K562 (cell line): ENCODE data around the gene TUBGCP6. TPM values are rescaled to one million over a fixed set of nuclear protein-coding genes. Genes with fewer than 3 reads are reported as not detected.

Source experiments
- ATAC-seq: fragments of 200-7000 bp; cut with Tn5 transposase; 3 replicates; pipeline ENCODE4 v1.9.1; 2020; ENCODE audit warnings: moderate library complexity
- BruUV-seq: library from RNA; stranded (reverse); fragments of 400-500 nt; replicated peaks from 2 replicates; lab custom pipeline; 2021; lab: Mats Ljungman, UMichigan
- CTCF ChIA-PET: fragments of 300-600 bp; formaldehyde crosslinking; extraction: SDS; loops from one replicate; lab custom pipeline; 2021; ENCODE audit warnings: low intra/inter-chr PET ratio; lab: Yijun Ruan, JAX
- POLR2A ChIA-PET: fragments of 300-600, 350-650 bp; sonication (Branson Sonifier 250); formaldehyde crosslinking; extraction: SDS; loops from one replicate; lab custom pipeline; 2021; ENCODE audit warnings: antibody characterized with exemption, inconsistent platforms; lab: Yijun Ruan, JAX
- DNase-seq, 4 experiments: peaks; one replicate each; pipeline versions ENCODE4 v3.0.0 to v3.0.0-alpha.2; 2011 to 2018; ENCODE audit warnings: low spot score in 3 of 4, mixed read lengths in 3 of 4; ENCODE audit errors: extremely low read depth in 1 of 4
- FAIRE-seq: peaks from 2 replicates; lab custom pipeline; 2011; peaks lifted over from hg19 to GRCh38; lab: Jason Lieb, UNC
- H2AFZ ChIP-seq: 2 replicates; pipeline ENCODE4 v1.6.0; 2011; ENCODE audit warnings: low read depth, low read length, control low read depth, inconsistent platforms
- H3K27ac ChIP-seq: fragments of 200-600 bp; 3 replicates; pipeline ENCODE4 v1.8.0; 2011; ENCODE audit warnings: low read depth, mild to moderate bottlenecking, control low read depth, inconsistent platforms, low read length, moderate library complexity, mixed read lengths; ENCODE audit errors: extremely low read depth
- H3K27me3 ChIP-seq, 2 experiments: fragments of 300-600 bp in 1 of 2; 2 replicates in 1 of 2; 3 replicates in 1 of 2; pipeline versions ENCODE4 v1.6.0 to v1.8.0; 2011; ENCODE audit warnings: inconsistent platforms in 2 of 2, low read length in 2 of 2, mild to moderate bottlenecking in 1 of 2, mixed read lengths in 1 of 2, moderate library complexity in 1 of 2; ENCODE audit not compliant: control insufficient read depth in 2 of 2, insufficient read depth in 2 of 2
- H3K36me3 ChIP-seq: fragments of 300-600 bp; 3 replicates; pipeline ENCODE4 v1.8.0; 2011; ENCODE audit warnings: mild to moderate bottlenecking, low read length, inconsistent platforms; ENCODE audit not compliant: control insufficient read depth, insufficient read depth
- H3K4me1 ChIP-seq, 2 experiments: fragments of 200-600 bp in 1 of 2; replicated peaks in 1 of 2; 2 replicates in 1 of 2; 3 replicates in 1 of 2; pipeline versions ENCODE4 v1.5.1 to v1.8.0; 2011; ENCODE audit warnings: inconsistent platforms in 2 of 2, low read length in 2 of 2, mild to moderate bottlenecking in 1 of 2, mixed read lengths in 1 of 2, moderate library complexity in 1 of 2; ENCODE audit not compliant: control insufficient read depth in 2 of 2, insufficient read depth in 2 of 2
- H3K4me2 ChIP-seq: 2 replicates; pipeline ENCODE4 v1.6.1; 2011; ENCODE audit warnings: low read length, control low read depth, inconsistent platforms, mixed read lengths; ENCODE audit not compliant: insufficient read depth
- H3K4me3 ChIP-seq: fragments of 200-600 bp; sonication (generic), shearing (Covaris generic); 2 replicates; pipeline ENCODE4 v1.5.1; 2016; ENCODE audit warnings: control low read depth, inconsistent platforms
- H3K79me2 ChIP-seq: fragments of 200-600 bp; 3 replicates; pipeline ENCODE4 v1.8.0; 2011; ENCODE audit warnings: low read length, inconsistent platforms; ENCODE audit not compliant: control insufficient read depth, insufficient read depth
- H3K9ac ChIP-seq, 2 experiments: 2 replicates each; pipeline versions ENCODE4 v1.6.0 to v1.6.1; 2011; ENCODE audit warnings: low read depth in 2 of 2, low read length in 2 of 2, control low read depth in 1 of 2, inconsistent platforms in 1 of 2, mild to moderate bottlenecking in 1 of 2, mixed read lengths in 1 of 2; ENCODE audit not compliant: insufficient read depth in 1 of 2
- H3K9me1 ChIP-seq: one replicate; pipeline ENCODE4 v1.6.0; 2011; ENCODE audit warnings: inconsistent platforms, mild to moderate bottlenecking, low read length, moderate library complexity; ENCODE audit not compliant: control insufficient read depth, insufficient read depth
- H3K9me3 ChIP-seq: replicated peaks from 2 replicates; pipeline ENCODE4 v1.5.1; 2011; ENCODE audit warnings: low read depth, low read length, inconsistent platforms; ENCODE audit not compliant: control insufficient read depth, insufficient read depth
- H4K20me1 ChIP-seq: replicated peaks from 2 replicates; pipeline ENCODE4 v1.6.1; 2011; ENCODE audit warnings: low read length, inconsistent platforms, mixed read lengths; ENCODE audit not compliant: control insufficient read depth, insufficient read depth
- ATF7 ChIP-seq: fragments of 450-650 bp; IDR thresholded peaks from 2 replicates; pipeline ENCODE4 v1.7.1; 2014; ENCODE audit warnings: mild to moderate bottlenecking, moderate library complexity
- ELF2 ChIP-seq: fragments of 250-450 bp; sonication (Bioruptor Pico); IDR thresholded peaks from 2 replicates; pipeline ENCODE4 v1.5.0; 2021; ENCODE audit warnings: mild to moderate bottlenecking
- JUND ChIP-seq, 2 experiments: IDR thresholded peaks; 2 replicates in 1 of 2; 3 replicates in 1 of 2; pipeline ENCODE4 v1.6.1; 2011; ENCODE audit warnings: borderline replicate concordance in 2 of 2, low read depth in 2 of 2, low read length in 2 of 2, improper control_type of control experiment in 1 of 2, missing biosample characterization in 1 of 2, missing genetic modification characterization in 1 of 2, missing genetic modification reagents in 1 of 2
- POLR2G ChIP-seq: fragments of 200-400 bp; formaldehyde crosslinking; IDR thresholded peaks from 2 replicates; pipeline ENCODE4 v1.6.1; 2017; ENCODE audit warnings: low read depth, mild to moderate bottlenecking, antibody characterized with exemption, low read length, moderate library complexity
- RBFOX2 ChIP-seq: fragments of 200-400 bp; formaldehyde crosslinking; IDR thresholded peaks from 2 replicates; pipeline ENCODE4 v1.6.1; 2017; ENCODE audit warnings: low read depth, mild to moderate bottlenecking, low read length, moderate library complexity
- WGBS: fragments of 100-300 bp; shearing (Covaris generic); methylation state at CpG from one replicate; pipeline ENCODE4 v1.1.6; 2016; ENCODE audit warnings: low coverage, mixed read lengths; ENCODE audit not compliant: insufficient coverage; ENCODE audit errors: missing lambda C conversion rate; 5-methylcytosine and 5-hydroxymethylcytosine counted together
- in situ Hi-C: fragments of 300-500 bp; cut with MboI; formaldehyde crosslinking; loops from 4 replicates; pipeline ENCODE4 v1.15.0; 2018; ENCODE audit warnings: inconsistent platforms, mixed read lengths
- intact Hi-C: fragments of 100-400 bp; cut with micrococcal nuclease; formaldehyde crosslinking; loops from 2 replicates; pipeline ENCODE4 v1.14.2; 2022
- polyA plus RNA-seq, 8 experiments: library from polyadenylated mRNA; depleted of rRNA in 4 of 8; stranded (reverse) in 5 of 8; unstranded in 3 of 8; fragments of >200 nt; fragmentation: Nextera tagmentation in 2 of 8; fragmentation: Illumina TruSeq in 1 of 8; extraction: Ambion mirVana in 2 of 8; extraction: Trizol in 1 of 8; gene quantifications; 2 replicates each; pipeline versions ENCODE4 v1.2.1 to v1.2.3, GENCODE V29; 2011 to 2014; ENCODE audit warnings: inconsistent platforms in 1 of 8, missing spikeins in 1 of 8
- total RNA-seq, 7 experiments: library from RNA; depleted of rRNA in 6 of 7; stranded (reverse); fragments of >200 nt in 6 of 7; fragmentation: Illumina TruSeq in 2 of 7; extraction: Trizol in 2 of 7; gene quantifications; 2 replicates each; pipeline versions ENCODE4 v1.2.1 to v1.2.3, GENCODE V29; 2011 to 2021; ENCODE audit warnings: low replicate concordance in 1 of 7

Gene TUBGCP6
- total and polyA plus RNA-seq, 9 of the 15 experiments (the other 6 are each of a cell fraction or from before 2014, with no cell fraction given), result 0.76 to 33.0 (median 10.1) TPM

GRCh38 chr22:50257041-50257440, 12.2 kb upstream of the TUBGCP6 start:
- H3K4me3 ChIP-seq, result no peak overlapping the region
- CTCF ChIA-PET, result no interaction called here
- H3K9me3 ChIP-seq, result no peaks in the 10 kb centered on the region
- H3K9ac ChIP-seq, result no peak overlapping the region
- no peaks in the 10 kb centered on the region for H3K9me1 ChIP-seq
- in situ Hi-C loops (no loop called here), intact Hi-C loops (no loop called here)
- POLR2A ChIA-PET, result interaction anchor here (0.6 kb wide), 1 partner anchor 10 kb away, joined by 3 read pairs; no protein-coding TSS in a partner anchor
- TF ChIP-seq ATF7, result no peak
- H3K4me1 ChIP-seq, result peaks cover 3 to 90% of the 10 kb centered on the region in 2 experiments; a peak in 4 of 5 replicates
- H3K27ac ChIP-seq, result no peak overlapping the region
- H3K4me2 ChIP-seq, result no peak overlapping the region
- DNase-seq (no peak), ATAC-seq (no peak), FAIRE-seq (no peak)
- no peak overlapping the region for H2AFZ ChIP-seq
- H3K36me3 ChIP-seq, result peaks cover 60% of the 10 kb centered on the region; the same call in 1 of the 3 replicates
- 92% methylated on average over 10 of the region's 16 CpGs for WGBS
- BruUV-seq, result no TSS peak
- no peaks in the 10 kb centered on the region for H3K27me3 ChIP-seq
- H4K20me1 ChIP-seq, result no peaks in the 10 kb centered on the region
- H3K79me2 ChIP-seq, result peaks cover 27% of the 10 kb centered on the region

- Histone ChIP-seq H3K36me3 (peaks cover 60% of the 10 kb centered on the region; the same call in 1 of the 3 replicates), H3K79me2 (peaks cover 27% of the 10 kb centered on the region), H3K4me3 (no peak overlapping the region), H3K4me1 (peaks cover 0 to 90% of the 10 kb centered on the region in 2 experiments; a peak in 3 of 5 replicates), H3K4me2 (no peak overlapping the region), H3K27ac (no peak overlapping the region), H3K9me3 (no peaks in the 10 kb centered on the region), H3K9ac (no peak overlapping the region), H4K20me1 (no peaks in the 10 kb centered on the region), H2AFZ (no peak overlapping the region), H3K27me3 (no peaks in the 10 kb centered on the region), H3K9me1 (no peaks in the 10 kb centered on the region)
- ChIA-PET CTCF (no interaction called here), POLR2A (interaction anchor here (0.6 to 1.2 kb wide), 3 partner anchors 11 to 47 kb away, joined by 3 to 4 read pairs (median 3); no protein-coding TSS in a partner anchor)
- no peak for FAIRE-seq
- TF ChIP-seq ELF2 (CRISPR knock-in tag) (no peak), RBFOX2 (peak; percentile 58; the same call in 1 of the 2 replicates), JUND (IDR thresholded peaks at IDR 0.05; ENCODE audit: borderline replicate concordance, low read depth, low read length) (no peak), JUND (tag; IDR thresholded peaks at IDR 0.05; ENCODE audit: borderline replicate concordance, low read depth, low read length) (no peak), POLR2G (0 out of 2 replicates have a peak, but pooled peaks have one; percentile 25)
- no TSS peak for BruUV-seq
- WGBS, result 96% methylated on average over 7 of the region's 12 CpGs
- no peak for ATAC-seq
- in situ Hi-C loops (no loop called here), intact Hi-C loops (no loop called here)
- DNase-seq, result no peak
These were observed 11.5 kb upstream of the TUBGCP6 start for GRCh38 chr22:50256258-50256862.
